Esophagus muscularis mucosa (tissue), 3 donors: Measurements from ENCODE around the gene GAP43.

Experiments
- POLR2AphosphoS5 ChIP-seq, 2 donors: sonication (generic); formaldehyde crosslinking; IDR thresholded peaks; one replicate each; pipeline ENCODE4 v1.6.1; 2017; ENCODE audit warnings: antibody characterized with exemption in 2 of 2
- TF ChIP-seq, protein P1 (sequence below), 3 experiments: fragments of 200-600 bp in 2 of 3; fragments of 450-650 bp in 1 of 3; sonication (generic) in 2 of 3; IDR thresholded peaks; one replicate each; pipeline ENCODE4 v1.5.1; 2017 to 2019; ENCODE audit warnings: antibody characterized with exemption in 3 of 3, mild to moderate bottlenecking in 2 of 3, moderate library complexity in 1 of 3

DNA sequence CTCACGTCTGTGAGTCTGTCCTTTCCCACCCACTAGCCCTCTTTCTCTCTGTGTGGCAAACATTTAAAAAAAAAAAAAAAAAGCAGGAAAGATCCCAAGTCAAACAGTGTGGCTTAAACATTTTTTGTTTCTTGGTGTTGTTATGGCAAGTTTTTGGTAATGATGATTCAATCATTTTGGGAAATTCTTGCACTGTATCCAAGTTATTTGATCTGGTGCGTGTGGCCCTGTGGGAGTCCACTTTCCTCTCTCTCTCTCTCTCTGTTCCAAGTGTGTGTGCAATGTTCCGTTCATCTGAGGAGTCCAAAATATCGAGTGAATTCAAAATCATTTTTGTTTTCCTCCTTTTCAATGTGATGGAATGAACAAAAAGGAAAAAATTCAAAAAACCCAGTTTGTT, 97.7 kb downstream of the GAP43 start:
- TF ChIP-seq, protein P1, sequence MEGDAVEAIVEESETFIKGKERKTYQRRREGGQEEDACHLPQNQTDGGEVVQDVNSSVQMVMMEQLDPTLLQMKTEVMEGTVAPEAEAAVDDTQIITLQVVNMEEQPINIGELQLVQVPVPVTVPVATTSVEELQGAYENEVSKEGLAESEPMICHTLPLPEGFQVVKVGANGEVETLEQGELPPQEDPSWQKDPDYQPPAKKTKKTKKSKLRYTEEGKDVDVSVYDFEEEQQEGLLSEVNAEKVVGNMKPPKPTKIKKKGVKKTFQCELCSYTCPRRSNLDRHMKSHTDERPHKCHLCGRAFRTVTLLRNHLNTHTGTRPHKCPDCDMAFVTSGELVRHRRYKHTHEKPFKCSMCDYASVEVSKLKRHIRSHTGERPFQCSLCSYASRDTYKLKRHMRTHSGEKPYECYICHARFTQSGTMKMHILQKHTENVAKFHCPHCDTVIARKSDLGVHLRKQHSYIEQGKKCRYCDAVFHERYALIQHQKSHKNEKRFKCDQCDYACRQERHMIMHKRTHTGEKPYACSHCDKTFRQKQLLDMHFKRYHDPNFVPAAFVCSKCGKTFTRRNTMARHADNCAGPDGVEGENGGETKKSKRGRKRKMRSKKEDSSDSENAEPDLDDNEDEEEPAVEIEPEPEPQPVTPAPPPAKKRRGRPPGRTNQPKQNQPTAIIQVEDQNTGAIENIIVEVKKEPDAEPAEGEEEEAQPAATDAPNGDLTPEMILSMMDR (IDR thresholded peaks at IDR 0.05), result no peak
- no peak for TF ChIP-seq POLR2AphosphoS5 (IDR thresholded peaks at IDR 0.05)
